Stimulated activated CD8-positive, alpha-beta memory T cell treated with anti-CD3 and anti-CD28 coated beads, Interleukin-15, amount 100 ng/mL, for 48 hours (primary cell): ENCODE results near the gene RIPK1.

Experiments
- DNase-seq, 2 donors: peaks; one replicate each; pipeline ENCODE4 v3.0.0-alpha.2; 2020; ENCODE audit warnings: low read depth in 2 of 2

RIPK1 gene

DNA sequence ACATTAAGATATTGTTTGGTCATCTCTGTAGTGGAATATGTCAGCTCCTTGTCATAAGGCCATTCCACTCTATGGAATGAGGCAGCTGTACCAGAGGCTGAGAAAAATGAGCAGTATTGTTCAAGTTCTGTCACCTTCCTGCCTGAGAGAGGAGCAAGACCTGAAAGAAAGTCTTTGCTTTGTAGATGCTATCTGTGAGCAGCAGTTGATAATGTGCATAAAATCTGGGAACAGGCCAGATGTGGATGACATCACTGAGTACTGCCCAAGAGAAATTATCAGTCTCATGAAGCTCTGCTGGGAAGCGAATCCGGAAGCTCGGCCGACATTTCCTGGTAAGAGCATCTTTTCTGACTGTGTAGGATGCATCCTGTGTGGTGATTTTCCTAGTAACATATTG lies 16.8 kb downstream of the RIPK1 start:
- no peak for DNase-seq

DNA sequence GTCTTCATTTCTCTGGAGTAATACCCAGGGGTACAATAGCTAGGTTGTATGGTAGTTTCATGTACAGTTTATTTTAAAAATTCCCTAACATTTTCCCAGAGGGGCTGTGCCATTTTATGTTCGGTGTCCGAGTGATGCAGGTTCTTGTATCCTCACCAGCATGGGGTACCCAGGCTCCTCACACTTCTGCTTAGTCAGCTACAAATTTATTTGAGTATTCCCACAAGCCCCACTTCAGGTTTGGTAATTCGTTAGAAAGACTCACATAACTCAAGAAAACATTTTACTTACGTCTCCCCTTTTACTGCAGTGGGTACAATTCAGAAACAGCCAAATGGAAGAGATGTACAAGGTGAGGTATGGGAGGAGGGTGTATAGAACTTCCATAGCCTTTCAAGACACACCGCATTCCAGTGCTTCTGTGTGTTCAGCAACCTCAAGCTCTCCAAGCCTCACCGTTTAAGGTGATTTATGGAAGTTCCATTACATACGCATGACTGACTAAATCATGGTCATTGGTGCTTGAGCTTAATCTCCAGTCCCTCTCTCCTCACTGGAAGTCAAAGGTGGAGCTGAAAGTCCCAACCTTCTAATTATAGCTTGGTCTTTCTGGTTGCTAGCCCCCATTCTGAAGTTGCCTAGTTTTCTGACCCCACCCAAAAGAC lies 18.1 kb downstream of the RIPK1 start:
- DNase-seq: no peak

DNA sequence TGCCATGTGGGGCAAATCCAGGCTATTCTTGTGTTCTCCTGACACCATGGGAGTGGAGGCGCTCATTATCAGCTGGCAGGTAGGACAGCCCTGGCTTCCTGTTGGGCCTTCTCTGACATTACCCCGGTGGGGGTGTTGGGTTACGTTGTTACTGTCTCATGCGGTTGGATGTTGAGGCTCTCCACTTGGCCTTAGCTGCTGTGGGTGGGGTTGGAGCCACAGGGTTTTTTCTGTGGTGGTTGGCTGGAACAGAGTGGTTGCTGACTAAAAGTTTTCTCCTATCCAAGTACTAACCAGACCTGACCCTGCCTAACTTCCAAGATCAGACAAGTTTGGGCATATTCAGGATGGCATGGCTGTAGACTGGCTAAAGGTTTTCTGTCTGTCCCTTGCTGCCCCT lies 20.2 kb downstream of the RIPK1 start:
- no peak for DNase-seq

DNA sequence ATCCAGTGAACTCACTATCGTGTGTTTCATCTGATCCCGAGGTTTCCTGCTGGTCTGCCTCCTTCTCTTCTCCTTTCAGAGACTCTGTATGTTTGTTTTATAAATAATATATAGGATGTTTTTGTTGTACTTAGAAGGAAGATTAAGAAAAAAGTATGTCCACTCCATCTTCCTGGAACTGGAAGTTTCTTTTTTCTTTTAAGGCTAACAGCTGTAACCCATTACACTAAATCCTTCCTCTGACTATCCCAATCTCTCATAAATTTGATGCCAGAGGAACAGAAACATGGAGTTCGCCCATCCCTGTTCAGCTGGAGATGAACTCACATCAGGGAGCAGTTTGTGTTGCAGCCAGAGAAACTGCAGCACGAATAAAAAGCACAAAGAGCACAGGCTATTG lies 20.7 kb downstream of the RIPK1 start:
- DNase-seq: no peak

DNA sequence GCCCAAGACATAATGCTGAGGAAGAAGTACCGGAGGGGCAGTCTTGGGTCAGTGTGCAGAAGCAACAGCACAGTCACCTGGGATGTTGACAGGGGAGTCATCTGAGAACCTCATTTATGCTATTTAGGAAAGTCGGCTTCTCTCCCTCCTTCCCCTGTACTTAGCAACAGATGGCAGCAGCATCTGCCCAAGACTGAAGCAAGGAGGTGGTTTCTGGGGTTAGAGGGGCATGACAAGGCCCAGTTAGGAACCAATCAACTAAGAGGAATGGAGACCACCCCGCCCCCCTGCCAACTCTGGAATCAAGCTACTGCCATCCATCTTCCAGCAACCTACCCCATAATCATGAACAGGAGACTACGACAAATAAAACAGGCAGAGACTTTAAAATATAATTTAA lies 21.7 kb downstream of the RIPK1 start:
- no peak for DNase-seq

DNA sequence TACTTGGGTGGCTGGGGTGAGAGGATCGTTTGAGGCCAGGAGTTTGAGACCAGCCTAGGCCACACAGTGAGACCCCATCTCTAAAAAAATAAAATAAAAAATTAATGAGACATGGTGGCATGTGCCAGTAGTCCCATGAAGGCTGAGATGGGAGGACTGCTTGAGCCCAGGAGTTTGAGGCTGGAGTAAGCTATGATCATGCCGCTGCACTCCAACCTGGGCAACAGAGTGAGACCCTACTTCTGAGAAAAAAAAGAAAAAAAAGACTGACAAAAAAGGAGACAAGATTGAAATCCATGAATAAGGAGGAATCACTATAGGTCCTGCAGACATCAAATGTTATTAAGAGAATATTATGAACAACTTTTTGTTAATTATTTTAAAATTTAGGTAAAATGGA lies 26.5 kb downstream of the RIPK1 start:
- no peak for DNase-seq

DNA sequence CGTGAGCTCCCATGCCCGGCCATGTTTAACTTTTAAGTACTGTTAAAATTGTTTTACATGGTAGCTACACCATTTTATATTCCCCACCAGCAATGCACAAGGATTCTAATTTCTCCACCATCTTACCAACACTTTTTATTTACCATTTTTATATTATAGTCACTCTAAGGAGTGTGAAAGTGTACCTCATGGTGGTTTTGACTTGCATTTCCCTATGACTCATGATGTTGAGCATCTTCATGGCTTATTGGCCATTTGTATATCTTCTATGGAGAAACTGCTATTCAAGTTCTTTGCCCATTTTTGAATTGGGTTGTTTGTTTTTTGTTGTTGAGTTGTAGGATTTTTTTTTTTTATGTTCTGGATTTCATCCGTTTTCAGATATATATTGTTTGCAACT lies 34.6 kb downstream of the RIPK1 start:
- DNase-seq: no peak

DNA sequence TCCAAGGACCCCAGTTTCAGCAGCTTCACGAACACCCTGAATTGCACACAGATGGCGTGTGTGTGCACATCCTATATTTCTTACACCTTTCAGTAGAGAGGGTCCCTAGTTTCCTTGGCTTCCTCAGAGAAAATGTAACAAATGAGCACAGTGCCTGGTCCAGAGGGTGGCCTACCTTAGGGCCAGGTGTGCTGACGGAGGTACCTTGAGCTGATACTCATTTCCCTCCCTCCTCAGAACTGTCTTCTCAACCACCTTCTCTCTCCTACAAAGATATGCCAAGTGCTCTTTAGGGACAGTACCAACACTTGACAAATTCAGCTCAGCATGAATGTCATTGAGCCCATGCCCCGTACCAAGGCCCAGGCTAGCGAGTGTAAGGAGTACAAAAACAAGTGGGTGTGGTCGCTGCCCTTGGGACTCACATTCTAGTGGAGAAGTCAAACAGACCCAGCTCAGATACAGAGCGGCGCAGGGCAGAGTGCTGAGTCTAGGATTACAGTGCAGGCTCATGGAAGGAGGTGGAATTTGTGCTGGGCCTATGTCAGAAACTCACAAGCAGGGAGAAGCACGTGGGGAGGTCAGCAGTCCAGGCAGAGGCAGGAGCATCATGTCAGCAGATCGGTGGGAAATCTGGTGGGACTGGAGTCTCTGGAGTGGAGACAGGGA lies 40.6 kb downstream of the RIPK1 start:
- DNase-seq: no peak

DNA sequence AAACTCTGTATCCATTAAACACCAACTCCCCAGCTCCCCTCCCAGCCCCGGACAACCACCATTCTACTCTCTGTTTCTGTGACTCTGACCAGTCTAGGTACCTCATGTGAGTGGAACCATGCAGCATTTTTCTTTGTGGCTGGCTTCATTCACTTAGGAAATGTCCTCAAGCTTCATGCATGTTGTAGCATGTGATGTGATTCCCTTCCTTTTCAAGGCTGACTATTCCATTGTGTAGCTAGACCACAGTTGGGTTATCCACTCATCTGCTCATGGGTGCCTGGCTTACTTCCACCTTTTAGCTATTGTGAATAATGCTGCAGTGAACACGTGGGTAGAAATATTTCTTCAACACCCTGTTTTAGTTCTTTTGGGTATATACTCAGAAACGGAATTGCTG lies 41.5 kb downstream of the RIPK1 start:
- no peak for DNase-seq

DNA sequence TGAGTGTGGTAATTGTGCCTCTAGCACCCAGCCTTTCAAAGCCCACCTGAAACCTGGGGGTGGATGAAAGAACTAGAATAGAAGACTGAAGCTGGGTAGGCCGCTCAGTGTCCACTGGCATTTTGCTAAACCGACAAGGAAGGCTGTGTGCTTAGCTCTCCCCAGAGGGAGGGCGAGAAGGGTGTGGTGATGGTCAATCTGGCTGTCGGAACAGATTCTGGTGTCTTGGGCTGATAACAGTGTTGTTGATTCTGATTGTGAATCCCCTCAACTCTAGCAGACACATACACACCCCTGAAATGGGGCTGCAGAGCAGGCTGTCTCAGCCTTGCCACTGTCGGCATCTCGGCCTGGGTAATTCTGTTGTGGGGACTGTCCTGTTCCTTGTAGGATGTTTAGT lies 46.1 kb downstream of the RIPK1 start:
- no peak for DNase-seq

DNA sequence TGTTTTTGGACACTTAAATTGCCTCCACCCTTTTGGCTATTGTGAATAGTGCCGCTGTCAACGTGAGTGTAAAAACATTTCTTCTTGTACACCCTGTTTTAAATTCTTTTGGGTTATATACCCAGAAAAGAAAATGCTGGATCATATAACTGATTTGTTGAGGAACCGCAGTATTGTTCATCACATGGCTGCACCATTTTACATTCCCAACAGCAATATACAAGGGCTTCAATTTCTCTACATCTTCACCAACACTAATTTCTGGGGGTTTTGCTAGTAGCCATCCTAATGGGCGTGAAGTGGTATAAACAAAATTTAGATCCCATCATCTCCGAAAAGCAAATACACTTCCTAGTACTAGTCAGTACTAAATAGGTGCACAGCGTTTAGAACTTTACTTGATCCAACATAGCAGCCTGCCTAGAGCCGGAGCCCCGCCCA lies 49.6 kb downstream of the RIPK1 start:
- no peak for DNase-seq

DNA sequence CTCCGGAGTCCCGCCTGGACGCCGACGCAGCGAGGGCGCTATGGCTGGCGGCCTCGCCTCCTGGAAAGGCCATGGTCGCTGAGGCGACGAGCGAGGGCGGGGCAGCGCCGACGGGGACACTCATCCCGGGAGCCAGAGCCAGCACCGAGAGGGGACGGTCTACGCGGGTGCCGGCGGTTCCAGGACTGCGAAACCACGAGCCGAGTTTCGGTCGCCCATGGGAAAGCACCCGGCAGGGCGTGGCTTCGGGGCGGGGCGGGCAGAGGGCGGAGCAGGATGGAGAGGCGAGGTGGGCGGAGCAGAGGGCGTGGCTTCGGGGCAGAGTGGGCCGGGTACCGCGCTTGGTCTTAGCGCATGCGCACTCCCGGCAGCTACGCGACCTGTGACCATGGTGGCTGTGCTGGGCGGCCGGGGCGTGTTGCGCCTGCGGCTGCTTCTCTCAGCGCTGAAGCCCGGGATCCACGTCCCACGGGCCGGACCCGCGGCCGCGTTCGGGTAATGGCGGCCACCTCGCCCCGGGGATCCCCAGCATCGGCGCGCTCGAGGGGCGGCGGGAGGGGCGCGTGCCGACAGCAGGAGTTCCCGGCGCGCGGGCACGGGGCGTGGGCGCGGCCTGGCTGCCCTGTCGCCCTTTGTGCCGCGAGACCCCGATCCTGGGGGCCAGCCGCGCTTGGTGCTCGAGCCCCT lies 50.2 kb downstream of the RIPK1 start, which contains the start of gene BPHL:
BPHL (plus strand) TSS at position 359 of the 687 bp plus-strand sequence; CDS start at position 389, 30 bp downstream.
- peak; percentile 97 to 99 for DNase-seq

DNA sequence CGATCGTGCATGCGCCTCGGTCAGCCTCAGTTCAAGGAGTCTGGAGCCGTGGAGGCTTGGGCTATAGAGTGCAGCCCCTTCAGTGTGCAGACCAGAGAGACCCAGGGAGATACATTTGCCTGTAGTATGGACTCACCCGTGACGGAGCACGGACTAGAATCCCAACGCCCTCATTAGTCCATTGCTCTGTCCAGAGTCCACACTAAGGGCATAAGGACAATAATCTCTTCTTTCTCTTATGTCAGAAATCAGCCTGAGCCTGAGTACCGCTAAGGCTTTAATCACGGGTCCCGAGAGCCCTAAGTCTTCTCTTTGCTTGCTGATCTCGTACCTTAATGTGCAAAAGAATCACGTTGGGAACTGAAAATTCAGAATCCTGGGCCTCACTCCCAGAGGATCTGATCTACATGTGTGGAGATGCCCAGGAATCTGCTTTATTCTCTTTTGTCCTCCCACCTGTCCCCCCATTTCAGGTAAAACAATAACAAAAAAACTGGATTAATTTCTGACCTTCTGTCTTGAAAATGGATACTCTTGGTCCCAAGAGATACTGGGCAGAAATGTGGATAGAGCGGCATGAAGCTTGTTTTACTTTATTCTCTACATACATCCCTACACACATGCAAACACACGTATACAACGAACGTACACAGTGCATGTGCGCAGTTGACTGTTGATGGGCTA lies 50.9 kb downstream of the RIPK1 start:
- no peak for DNase-seq

DNA sequence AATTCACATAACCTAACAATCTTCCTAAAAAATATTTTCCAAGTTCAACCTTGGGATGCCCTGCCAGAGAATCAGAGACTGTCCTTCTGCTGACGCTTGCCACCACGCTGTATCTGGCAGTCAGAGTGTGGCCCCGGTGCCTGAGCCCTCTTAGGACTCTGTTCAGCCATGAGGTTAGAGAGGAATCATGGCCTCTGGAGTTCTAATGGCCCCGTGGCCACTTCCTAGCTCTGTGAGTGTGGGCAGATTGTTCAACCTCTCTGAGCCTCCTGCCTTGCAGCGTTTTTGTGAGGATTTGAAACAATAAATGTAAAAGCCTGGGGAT lies 52.4 kb downstream of the RIPK1 start:
- no peak for DNase-seq

DNA sequence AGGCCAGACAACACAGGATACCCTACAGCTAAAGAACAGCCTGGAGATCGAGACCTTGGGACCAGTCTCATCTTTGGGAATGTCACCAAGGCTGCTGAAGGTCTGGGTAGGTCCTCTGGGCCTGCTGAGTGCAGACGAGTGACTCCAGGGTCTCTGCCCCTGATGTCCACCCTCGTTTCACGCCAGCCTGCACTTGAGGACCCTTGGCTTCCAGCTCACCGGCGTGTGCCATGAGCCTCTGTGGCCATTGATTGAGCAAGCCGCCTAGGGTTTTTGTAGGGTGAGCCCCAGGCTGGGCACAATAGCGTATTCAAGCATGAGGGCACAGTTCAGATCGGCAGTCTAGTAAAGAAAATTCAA lies 54.5 kb downstream of the RIPK1 start:
- no peak for DNase-seq

DNA sequence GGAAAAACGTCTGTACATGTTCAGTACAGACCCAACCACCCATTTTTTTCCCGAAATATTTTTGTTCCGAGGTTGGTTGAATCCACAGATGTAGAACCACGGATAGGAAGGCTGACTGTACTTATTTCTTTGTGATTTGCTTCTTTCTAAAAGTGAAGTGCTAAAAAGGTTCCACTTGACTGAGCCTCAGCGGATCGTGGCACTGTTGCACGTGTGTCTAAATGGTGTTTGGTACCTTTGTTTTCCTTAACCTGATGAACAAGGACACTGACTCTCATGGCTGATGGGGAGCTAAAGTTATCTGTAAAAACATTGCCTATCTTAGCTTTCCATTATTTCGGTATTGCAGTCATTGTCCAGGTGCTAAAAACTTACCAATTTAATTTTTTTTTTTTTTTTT lies 56.4 kb downstream of the RIPK1 start:
- no peak for DNase-seq

DNA sequence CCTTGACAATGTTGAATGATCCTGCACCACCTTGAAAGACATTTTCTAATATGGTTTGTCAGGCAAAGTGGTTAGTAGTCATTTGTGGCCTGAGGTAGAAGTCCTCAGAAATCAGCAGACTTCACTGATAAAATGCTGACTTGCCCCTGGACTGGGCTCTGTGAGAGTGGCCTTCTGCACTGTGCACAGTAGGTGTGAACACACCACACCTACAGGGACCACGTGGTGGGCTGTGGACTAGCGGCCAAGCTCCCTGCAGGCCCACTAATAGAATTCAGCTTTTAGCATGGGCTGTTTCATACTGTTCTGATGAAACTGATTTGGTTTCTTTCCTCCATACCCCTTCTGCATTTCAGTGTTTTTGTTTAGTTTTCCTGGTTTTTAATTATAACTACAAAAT lies 57.5 kb downstream of the RIPK1 start:
- DNase-seq: no peak

DNA sequence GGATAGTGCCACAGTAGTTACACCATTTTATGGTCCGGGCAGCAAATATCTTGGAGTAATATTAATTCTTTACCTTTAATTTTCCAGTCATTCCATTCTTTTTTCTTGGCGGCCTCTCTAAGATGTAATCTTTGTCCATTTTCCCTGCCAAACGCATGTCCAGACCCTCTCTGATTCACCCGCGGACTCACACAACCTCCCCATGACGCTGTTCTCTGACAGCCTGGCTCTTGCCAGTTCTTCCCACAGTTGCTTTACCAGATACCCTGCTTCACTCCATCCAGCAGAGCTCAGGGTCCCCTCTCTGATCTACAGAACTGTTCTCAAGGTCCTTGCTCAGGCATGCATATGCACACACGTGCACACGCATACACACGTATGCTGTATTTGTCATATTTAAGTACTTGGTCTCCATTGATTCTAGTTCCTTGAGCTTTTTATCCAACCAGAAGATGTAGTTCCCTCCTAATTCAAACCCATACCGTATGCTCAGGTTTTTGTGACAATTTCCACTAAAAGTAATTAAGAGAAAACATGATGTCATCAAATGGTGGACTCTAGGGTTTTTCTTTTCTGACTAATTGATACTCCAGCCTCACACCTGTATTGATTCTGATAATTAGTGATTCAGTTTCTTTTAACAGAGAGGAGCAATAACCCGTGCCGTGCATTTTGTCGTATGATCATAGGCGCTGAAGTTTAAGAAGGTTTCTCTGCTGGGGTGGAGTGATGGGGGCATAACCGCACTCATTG lies 60.2 kb downstream of the RIPK1 start:
- no peak for DNase-seq

DNA sequence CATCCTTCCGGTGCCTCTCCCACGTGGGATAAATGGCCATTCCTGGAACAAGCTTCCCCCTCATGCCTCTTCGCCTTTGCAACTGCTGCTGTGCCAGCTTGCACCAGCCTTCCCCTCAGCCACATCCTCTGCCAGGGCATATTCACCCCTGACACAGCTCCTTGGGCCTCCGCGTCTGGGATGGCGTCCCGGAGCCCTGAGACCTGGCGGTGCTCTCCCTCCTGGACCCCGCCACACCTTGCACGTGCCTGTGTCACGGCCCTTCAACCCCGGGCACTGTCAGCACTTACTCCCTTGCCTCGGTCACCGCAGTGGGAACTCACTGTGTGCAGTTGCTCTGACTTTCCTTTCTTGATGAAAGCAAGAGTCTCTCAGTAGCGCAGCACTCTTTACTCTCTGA lies 63.4 kb downstream of the RIPK1 start:
- DNase-seq: no peak

DNA sequence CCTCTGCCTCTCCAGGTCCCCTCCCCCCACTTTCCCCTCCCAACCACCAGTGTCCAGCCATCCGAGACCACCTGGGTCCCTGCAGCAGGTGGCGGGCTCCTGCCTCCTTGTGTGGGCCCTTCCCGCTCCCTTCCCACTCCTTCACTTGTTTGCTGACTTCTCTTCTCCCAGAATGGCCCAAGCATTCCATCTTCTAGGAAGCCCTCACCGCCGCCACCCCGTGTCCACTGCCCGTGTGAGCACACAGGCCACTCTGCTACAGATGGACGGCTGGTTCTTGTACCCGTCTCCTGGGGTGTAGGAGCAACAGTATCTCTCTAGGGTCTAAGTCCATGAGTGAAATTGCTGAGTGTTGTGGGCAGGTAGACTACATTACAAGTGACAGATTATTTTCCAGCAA lies 65.2 kb downstream of the RIPK1 start:
- DNase-seq: no peak

DNA sequence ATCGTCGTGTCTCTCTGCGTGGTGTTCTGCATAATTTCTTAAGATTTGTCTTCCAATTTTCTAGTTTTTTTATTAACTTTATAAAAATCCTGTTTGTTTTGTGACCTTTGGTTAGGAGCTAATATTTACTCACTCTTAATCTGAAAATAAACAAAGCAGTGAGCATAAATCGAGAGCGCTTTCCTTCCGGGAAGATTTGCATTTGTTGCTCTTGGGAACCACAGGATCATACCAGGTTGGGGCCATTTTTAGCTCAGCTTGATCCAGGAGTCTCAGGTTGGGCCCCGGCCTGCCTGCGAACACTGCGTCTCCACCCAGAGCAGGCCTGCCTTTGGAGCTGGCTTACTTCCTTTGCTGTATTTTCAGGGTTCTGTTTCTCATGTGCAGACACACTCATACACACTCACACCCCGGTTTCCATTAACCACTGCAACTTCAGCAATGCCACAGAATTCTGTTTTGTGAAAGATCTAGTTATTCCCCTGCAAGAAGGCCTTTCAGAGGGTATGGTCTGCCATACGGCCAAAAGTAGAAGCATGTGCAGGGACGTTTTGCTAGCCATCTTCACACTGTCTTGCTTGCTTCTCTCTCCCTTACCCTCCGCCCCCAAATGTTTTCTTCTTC lies 67.5 kb downstream of the RIPK1 start:
- no peak for DNase-seq
